ENCODE measurements around the gene TAS2R16.
"Not testable (repeated sequence)": the region's sequence is repeated elsewhere in the genome, so short reads cannot be mapped to it uniquely, and the experiment has no call there.

TAS2R16 gene

DNA sequence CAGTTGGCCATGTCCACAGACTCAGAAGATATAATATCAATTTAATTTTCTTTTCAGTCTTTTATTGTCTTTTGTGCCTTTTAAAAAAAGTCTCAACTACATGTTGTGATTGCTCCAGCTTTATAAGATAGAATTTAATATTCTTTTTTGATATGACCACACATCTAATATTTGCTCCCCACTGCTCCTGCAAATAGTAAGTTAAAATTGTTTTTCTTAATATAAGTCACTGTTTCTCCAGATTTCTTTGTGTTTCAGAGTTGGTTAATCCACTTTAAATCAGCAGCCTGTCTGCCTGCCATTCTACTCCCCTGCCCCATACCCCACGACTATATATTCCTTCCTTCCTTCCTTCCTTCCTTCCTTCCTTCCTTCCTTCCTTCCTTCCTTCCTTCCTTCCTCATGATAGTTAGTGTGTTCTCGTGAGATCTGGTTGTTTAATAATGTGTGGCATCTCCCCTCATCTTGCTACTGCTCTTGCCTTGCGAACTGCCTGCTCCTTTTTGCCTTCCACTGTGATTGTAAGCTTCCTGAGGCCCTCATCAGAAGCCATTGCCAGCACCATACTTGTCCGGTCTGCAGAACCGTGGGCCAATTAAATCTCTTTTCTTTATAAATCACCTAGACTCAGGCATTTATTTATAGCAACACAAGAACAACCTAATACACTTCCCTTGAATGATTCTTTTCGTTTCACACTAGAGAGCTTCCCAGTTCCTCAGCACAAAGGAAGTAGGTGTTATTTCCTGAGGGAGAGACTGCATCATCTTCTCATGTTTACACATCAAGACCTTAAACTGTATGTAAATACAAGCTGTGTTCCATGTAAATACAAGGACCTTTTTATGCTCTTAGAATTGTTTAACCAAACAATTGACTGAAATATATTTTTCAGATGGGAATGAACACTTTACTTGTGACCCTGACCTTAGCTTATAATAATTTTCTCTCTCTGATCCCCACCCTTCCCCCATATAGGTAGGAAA, 24.5 kb downstream of the TAS2R16 start:
- DNase-seq: no peak

DNA sequence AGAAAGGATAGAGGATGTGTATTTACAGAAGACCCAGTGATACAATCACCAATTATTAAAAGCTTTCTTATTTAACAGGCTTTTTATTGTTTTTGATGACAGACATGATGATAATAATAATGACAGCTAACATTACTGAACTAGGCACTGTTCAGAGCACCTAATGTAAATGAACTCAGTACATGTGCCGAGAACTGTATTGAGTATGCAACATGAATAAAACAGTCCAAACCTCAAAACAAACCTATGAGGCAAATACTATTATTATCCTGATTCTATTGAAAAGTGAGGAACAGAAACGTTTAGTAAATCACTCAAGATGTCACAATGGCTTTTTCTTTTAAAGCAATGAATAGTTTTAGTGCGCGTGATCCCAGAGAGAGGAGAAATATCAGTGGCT, 27.1 kb downstream of the TAS2R16 start:
- no peak for DNase-seq

DNA sequence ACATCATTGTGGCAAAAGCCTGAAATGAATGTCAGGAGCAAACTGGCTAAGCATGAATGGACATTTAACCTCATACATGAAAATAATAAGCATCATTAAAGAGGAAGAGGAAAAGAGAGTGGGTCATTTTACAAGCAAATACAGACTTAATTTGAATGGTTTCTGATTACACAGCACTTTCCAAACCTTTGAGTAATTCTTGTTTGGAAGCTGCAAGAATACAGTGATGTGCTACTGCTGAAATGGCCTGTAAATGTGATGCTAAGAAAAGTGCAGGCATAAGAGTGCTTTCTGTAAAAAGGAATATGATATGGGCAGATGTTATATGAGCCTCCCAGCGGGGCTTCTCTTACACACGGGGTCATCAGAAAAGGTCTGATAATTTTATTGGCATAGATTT, 30.2 kb downstream of the TAS2R16 start:
- no peak for DNase-seq

- DNase-seq: not testable (repeated sequence)
Measured at GRCh38 chr7:122953678-122954077, 41.8 kb downstream of the TAS2R16 start.

DNA sequence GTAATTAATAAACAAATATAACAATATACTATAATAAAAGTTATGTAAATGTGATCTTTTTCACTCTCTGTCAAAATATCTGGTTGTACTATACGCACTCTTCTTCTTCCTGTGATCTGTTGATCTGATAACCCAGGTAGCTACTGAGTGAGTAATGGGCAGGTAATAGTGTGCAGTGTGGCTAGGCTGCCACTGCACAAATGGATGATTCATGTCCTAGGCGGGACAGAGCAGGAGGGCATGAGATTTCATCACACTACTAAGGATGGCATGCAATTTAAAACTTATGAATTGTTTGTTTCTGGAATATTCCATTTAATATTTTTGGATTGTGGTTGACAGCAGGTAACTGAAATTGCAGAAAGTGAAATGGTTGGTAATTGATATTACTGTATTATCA, 44.5 kb downstream of the TAS2R16 start:
- DNase-seq: no peak

- DNase-seq: no peak
Measured at GRCh38 chr7:122949186-122949585, 46.3 kb downstream of the TAS2R16 start.

Measured in stimulated activated CD4-positive, alpha-beta T cell treated with anti-CD3 and anti-CD28 coated beads, Interleukin-1b, Interleukin-23, amount 100 ng/mL, for 48 hours (primary cell).